Measurements from ENCODE around the gene ZKSCAN8. TPM values are rescaled to one million over a fixed set of nuclear protein-coding genes. Genes with fewer than 3 reads are reported as not detected.
A peak's percentile ranks its signal among the peaks of the same experiment; 100 is the strongest.

Gene ZKSCAN8
- total RNA-seq, 1 experiment from 2014 or later, result 9.6 TPM

DNA sequence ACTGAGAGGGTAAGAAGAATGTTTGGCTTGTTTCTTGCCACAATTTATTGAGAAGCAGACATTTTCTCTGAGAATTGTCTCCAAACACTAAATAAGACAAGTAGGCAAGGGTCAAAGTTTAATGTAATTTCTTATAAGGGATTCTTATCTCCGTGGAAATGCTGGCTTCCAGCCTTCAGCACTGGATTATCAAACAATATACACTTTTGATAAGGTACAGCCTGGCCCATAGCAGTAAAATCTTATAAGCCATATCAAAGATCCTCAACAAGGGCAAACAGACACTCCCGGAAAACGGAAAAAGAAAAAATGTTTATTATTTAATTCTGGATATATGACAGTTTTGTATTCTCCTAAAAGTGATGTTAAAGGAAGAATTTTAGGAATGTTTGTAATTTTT is 64.8 kb downstream of the ZKSCAN8 start:
- DNase-seq (ENCODE audit: low read depth), result no peak

DNA sequence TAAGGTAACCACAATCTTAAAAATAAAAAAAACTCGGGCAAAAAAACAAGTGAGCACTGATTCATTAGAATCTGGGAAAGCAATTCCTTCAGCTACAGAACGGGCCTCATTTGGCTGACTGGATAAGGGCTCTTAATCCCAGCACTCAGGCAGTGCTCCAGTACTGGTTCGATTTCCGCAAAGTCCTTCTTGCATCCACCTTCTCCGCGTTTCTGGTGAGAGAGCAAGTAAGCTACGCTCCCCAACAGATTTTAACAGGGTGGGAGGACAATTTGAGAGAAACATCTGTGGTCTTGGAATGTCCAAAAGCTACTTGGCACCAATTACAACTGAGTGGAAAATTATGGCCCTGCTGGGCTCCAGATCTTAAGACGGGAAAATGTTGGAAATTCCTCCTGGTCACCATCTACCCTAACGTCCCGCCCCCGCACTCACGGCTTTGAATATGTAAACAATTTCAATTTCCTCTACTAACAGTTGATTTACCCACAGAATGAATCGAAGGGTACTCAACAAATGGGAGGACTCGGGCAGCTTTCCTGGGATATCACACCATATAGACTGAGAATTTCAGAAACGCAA is 65.3 kb downstream of the ZKSCAN8 start:
- DNase-seq (ENCODE audit: low read depth), result no peak

DNA sequence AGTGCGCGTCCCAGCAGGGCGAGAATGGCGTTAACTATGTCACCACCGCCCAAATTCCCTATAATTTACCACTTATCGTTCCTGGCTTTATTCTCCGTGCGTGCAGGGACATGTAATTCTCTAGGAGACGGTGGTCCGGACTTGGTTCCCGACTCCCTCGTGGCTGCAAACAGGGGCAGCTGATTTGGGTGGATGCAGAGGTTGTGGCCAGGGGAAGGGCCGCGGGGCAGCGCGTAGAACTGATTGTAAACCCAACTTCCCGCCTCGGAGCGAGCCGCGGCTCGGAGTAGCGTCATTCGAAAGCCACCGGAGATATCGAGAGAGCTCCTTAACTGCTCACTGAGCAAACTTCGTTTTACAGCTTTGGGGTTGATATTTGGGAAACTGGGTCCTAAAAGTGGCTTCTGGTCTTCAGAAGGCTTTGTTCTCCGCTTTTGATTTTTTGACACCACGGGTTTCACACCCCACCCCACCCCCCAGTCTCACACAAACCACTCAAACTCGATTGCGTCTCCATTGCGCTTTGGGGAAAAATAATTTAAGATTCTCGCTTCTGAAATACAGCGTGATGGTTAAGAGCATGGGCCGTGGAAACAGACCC is 65.9 kb downstream of the ZKSCAN8 start:
- peak; percentile 27 for DNase-seq (ENCODE audit: low read depth)

- no peak for DNase-seq (ENCODE audit: low read depth)
These were observed 66.5 kb downstream of the ZKSCAN8 start for GRCh38 chr6:28208111-28208659.

Other genes starting within 250 kb of the ZKSCAN8 start
- gene OR2B2, start 229.5 kb upstream of the ZKSCAN8 start, total RNA-seq (2014; rRNA removed; shearing (Covaris generic)), result not detected in 2 replicates
- not detected in 2 replicates for gene OR2B6, start 184.6 kb upstream of the ZKSCAN8 start, total RNA-seq (2014; rRNA removed; shearing (Covaris generic))
- 0.39 and 0.43 TPM in 2 replicates for gene ZNF165, start 61.3 kb upstream of the ZKSCAN8 start, total RNA-seq (2014; rRNA removed; shearing (Covaris generic))
- gene ZSCAN16, start 17.3 kb upstream of the ZKSCAN8 start, total RNA-seq (2014; rRNA removed; shearing (Covaris generic)), result 1.6 and 3.2 TPM in 2 replicates
- gene ZSCAN9, start 83.4 kb downstream of the ZKSCAN8 start, total RNA-seq (2014; rRNA removed; shearing (Covaris generic)), result 6.5 and 10.7 TPM in 2 replicates
- 3.2 and 4.8 TPM in 2 replicates for gene ZKSCAN4, start 110.4 kb downstream of the ZKSCAN8 start, total RNA-seq (2014; rRNA removed; shearing (Covaris generic))
- not detected in 2 replicates for gene NKAPL, start 117.4 kb downstream of the ZKSCAN8 start, total RNA-seq (2014; rRNA removed; shearing (Covaris generic))
- 11.1 and 14.5 TPM in 2 replicates for gene ZSCAN26, start 125.3 kb downstream of the ZKSCAN8 start, total RNA-seq (2014; rRNA removed; shearing (Covaris generic))
- gene PGBD1, start 139.7 kb downstream of the ZKSCAN8 start, total RNA-seq (2014; rRNA removed; shearing (Covaris generic)), result 6.1 and 6.2 TPM in 2 replicates
- gene ZSCAN31, start 194.3 kb downstream of the ZKSCAN8 start, total RNA-seq (2014; rRNA removed; shearing (Covaris generic)), result 4.3 and 7.3 TPM in 2 replicates
- 2.9 and 3.4 TPM in 2 replicates for gene ZKSCAN3, start 208.1 kb downstream of the ZKSCAN8 start, total RNA-seq (2014; rRNA removed; shearing (Covaris generic))